Endothelial cell of umbilical vein (primary cell): ENCODE measurements around the gene MMP25.
A peak's percentile ranks its signal among the peaks of the same experiment; 100 is the strongest.

ENCODE experiments used
- POLR2A ChIP-seq: IDR thresholded peaks from 2 replicates; pipeline ENCODE4 v1.6.1; 2012; ENCODE audit warnings: low read depth, mild to moderate bottlenecking, control low read depth, low read length
- POLR2AphosphoS5 ChIP-seq: IDR thresholded peaks from 2 replicates; pipeline ENCODE4 v1.6.1; 2012; ENCODE audit warnings: low read depth, mild to moderate bottlenecking, control low read depth, low read length, moderate library complexity; ENCODE audit not compliant: insufficient read depth
- TF ChIP-seq, protein P1 (sequence below), 2 donors: IDR thresholded peaks; 1 replicate in 1 of 2; 2 replicates in 1 of 2; pipeline ENCODE4 v1.5.1; 2011; ENCODE audit warnings: low read length in 2 of 2, mild to moderate bottlenecking in 2 of 2, moderate library complexity in 2 of 2, control low read depth in 1 of 2, inconsistent platforms in 1 of 2, low read depth in 1 of 2; ENCODE audit not compliant: insufficient read depth in 1 of 2; ENCODE audit errors: extremely low read depth in 1 of 2

DNA sequence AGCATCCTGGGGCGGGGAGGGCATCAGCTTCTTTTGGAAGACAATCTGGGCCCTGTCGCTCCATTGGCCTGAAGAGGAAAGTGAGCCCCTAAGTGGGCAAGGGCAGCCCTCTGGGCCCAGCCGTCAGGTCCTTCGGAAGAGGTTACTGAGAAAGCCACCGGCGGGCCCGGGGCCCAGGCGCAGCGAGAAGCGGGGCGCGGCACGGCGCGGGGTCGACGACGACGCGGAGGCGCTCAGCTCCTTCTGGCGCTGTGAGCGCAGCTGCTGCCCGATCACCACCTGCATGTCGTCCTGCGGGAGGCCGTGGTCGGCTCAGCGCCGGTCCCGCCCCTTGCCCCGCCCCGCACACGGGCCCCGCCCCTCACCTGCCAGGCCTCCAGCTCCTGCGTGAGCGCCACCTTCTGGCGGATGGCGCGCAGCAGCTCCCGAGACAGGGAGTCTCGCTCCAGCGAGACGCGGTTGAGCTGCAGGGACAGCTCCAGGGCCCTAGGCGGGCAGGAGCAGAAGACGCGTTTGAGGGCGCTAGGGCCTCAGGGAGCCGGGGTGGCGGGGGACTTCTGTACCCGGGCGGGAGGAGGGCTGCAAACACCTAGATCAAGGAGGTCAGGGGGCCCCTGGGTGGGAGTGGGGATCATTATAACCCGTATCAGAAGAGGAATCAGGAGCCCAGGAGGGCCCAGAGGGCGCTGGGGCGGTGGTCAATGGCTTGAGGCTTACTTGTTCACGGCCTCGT, 18.2 kb upstream of the MMP25 start:
- peak; percentile 54 for TF ChIP-seq POLR2AphosphoS5
- TF ChIP-seq, protein P1, sequence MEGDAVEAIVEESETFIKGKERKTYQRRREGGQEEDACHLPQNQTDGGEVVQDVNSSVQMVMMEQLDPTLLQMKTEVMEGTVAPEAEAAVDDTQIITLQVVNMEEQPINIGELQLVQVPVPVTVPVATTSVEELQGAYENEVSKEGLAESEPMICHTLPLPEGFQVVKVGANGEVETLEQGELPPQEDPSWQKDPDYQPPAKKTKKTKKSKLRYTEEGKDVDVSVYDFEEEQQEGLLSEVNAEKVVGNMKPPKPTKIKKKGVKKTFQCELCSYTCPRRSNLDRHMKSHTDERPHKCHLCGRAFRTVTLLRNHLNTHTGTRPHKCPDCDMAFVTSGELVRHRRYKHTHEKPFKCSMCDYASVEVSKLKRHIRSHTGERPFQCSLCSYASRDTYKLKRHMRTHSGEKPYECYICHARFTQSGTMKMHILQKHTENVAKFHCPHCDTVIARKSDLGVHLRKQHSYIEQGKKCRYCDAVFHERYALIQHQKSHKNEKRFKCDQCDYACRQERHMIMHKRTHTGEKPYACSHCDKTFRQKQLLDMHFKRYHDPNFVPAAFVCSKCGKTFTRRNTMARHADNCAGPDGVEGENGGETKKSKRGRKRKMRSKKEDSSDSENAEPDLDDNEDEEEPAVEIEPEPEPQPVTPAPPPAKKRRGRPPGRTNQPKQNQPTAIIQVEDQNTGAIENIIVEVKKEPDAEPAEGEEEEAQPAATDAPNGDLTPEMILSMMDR (IDR thresholded peaks at IDR 0.05; ENCODE audit: extremely low read depth in 1 of 2, insufficient read depth in 1 of 2, low read depth in 1 of 2, low read length in 2 of 2): peak; percentile 55 to 94
- no peak for TF ChIP-seq POLR2A
